Measurements from ENCODE around the gene TMEM82. TPM values are rescaled to one million over a fixed set of nuclear protein-coding genes. Genes with fewer than 3 reads are reported as not detected.

TMEM82 gene
- polyA plus RNA-seq, 1 of the 3 experiments (the other 2 are of a cell fraction), result not detected

GRCh38 chr1:15726508-15726907 is 15.8 kb upstream of the TMEM82 start:
- Histone ChIP-seq H3K9me2 (no peaks in the 10 kb centered on the region), H3F3A (replicated peaks; ENCODE audit: insufficient read depth) (no peaks in the 10 kb centered on the region), H3K4me2 (no peak overlapping the region), H3K79me2 (ENCODE audit: insufficient read depth) (no peaks in the 10 kb centered on the region), H4K20me1 (ENCODE audit: insufficient read depth) (no peaks in the 10 kb centered on the region), H3K36me3 (replicated peaks in 1 of 2; ENCODE audit: control insufficient read depth in 1 of 2, insufficient read depth in 2 of 2, low read length in 1 of 2) (peaks cover 0 to 72% of the 10 kb centered on the region in 2 experiments), H3K4me1 (ENCODE audit: control insufficient read depth in 1 of 2, insufficient read depth in 2 of 2, low read depth in 1 of 2, low read length in 1 of 2) (no peaks in the 10 kb centered on the region), H3K9ac (no peak overlapping the region), H3K9me3 (no peaks in the 10 kb centered on the region), H2AFZ (ENCODE audit: low read depth) (no peak overlapping the region), H3K27me3 (ENCODE audit: insufficient read depth) (no peaks in the 10 kb centered on the region), H3K27ac (ENCODE audit: low read depth in 2 of 2, low read length in 1 of 2) (no peak overlapping the region), H3K4me3 (ENCODE audit: low read depth in 2 of 2, low read length in 1 of 2) (no peak overlapping the region)
- TF ChIP-seq TCF12 (IDR thresholded peaks at IDR 0.05) (no peak), MEF2A (IDR thresholded peaks at IDR 0.05; ENCODE audit: borderline replicate concordance, low read depth) (no peak), GATA2 (CRISPR knock-in tag; IDR thresholded peaks at IDR 0.05) (no peak), GABPA (IDR thresholded peaks at IDR 0.05; ENCODE audit: low read depth) (no peak), CHD2 (IDR thresholded peaks at IDR 0.05; ENCODE audit: low read length, partially characterized antibody) (no peak), FOSL2 (IDR thresholded peaks at IDR 0.05; ENCODE audit: borderline replicate concordance, low read depth) (no peak), RAD21 (IDR thresholded peaks at IDR 0.05; ENCODE audit: low read length) (no peak), POLR2AphosphoS5 (IDR thresholded peaks at IDR 0.05; ENCODE audit: low read depth, low read length) (no peak), EP300 (IDR thresholded peaks at IDR 0.05; ENCODE audit: borderline replicate concordance in 1 of 2, low read depth in 1 of 2, low read length in 1 of 2) (no peak), TEAD4 (IDR thresholded peaks at IDR 0.05; ENCODE audit: borderline replicate concordance, insufficient read depth) (no peak), JUND (IDR thresholded peaks at IDR 0.05) (no peak), RXRA (IDR thresholded peaks at IDR 0.05; ENCODE audit: borderline replicate concordance, low read depth) (no peak), EZH2phosphoT487 (IDR thresholded peaks at IDR 0.05; ENCODE audit: borderline replicate concordance, low read depth) (no peak), NRF1 (IDR thresholded peaks at IDR 0.05; ENCODE audit: low read depth, low read length) (no peak)
- TF ChIP-seq, protein P1, sequence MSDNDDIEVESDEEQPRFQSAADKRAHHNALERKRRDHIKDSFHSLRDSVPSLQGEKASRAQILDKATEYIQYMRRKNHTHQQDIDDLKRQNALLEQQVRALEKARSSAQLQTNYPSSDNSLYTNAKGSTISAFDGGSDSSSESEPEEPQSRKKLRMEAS (IDR thresholded peaks at IDR 0.05; ENCODE audit: low read depth), result no peak
- TF ChIP-seq, protein P2, sequence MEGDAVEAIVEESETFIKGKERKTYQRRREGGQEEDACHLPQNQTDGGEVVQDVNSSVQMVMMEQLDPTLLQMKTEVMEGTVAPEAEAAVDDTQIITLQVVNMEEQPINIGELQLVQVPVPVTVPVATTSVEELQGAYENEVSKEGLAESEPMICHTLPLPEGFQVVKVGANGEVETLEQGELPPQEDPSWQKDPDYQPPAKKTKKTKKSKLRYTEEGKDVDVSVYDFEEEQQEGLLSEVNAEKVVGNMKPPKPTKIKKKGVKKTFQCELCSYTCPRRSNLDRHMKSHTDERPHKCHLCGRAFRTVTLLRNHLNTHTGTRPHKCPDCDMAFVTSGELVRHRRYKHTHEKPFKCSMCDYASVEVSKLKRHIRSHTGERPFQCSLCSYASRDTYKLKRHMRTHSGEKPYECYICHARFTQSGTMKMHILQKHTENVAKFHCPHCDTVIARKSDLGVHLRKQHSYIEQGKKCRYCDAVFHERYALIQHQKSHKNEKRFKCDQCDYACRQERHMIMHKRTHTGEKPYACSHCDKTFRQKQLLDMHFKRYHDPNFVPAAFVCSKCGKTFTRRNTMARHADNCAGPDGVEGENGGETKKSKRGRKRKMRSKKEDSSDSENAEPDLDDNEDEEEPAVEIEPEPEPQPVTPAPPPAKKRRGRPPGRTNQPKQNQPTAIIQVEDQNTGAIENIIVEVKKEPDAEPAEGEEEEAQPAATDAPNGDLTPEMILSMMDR (IDR thresholded peaks at IDR 0.05), result no peak
- ChIA-PET CTCF (no interaction called here), POLR2A (no interaction called here)
- WGBS (ENCODE audit: low lambda C conversion rate), result 94% methylated on average over 5 of the region's 9 CpGs
- no peak for DNase-seq

DNA sequence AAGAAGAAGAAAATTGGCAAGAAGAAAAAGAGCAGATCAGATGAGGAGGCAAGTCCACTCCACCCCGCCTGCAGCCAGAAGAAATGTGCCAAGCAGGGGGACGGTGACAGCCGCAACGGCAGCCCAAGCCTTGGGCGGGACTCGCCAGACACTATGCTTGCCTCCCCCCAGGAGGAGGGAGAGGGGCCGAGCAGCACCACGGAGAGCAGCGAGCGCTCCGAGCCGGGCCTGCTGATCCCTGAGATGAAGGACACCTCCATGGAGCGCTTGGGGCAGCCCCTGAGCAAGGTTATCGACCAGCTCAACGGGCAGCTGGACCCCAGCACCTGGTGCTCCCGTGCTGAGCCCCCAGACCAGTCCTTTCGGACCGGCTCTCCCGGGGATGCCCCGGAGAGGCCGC is 15.3 kb upstream of the TMEM82 start:
- CTCF ChIA-PET, result interaction anchor here (1.2 kb wide), 1 partner anchor 21 kb away, joined by 3 read pairs; no protein-coding TSS in a partner anchor
- H3K9me3 ChIP-seq, result no peaks in the 10 kb centered on the region

More for the DNA sequence above, 15.3 kb upstream of the TMEM82 start:
- Histone ChIP-seq H2AFZ (ENCODE audit: low read depth) (no peak overlapping the region), H4K20me1 (ENCODE audit: insufficient read depth) (no peaks in the 10 kb centered on the region), H3F3A (replicated peaks; ENCODE audit: insufficient read depth) (no peaks in the 10 kb centered on the region), H3K27ac (ENCODE audit: low read depth in 2 of 2, low read length in 1 of 2) (no peak overlapping the region), H3K27me3 (ENCODE audit: insufficient read depth) (no peaks in the 10 kb centered on the region), H3K9ac (no peak overlapping the region), H3K36me3 (replicated peaks in 1 of 2; ENCODE audit: control insufficient read depth in 1 of 2, insufficient read depth in 2 of 2, low read length in 1 of 2) (peaks cover 0 to 74% of the 10 kb centered on the region in 2 experiments), H3K4me1 (ENCODE audit: control insufficient read depth in 1 of 2, insufficient read depth in 2 of 2, low read depth in 1 of 2, low read length in 1 of 2) (no peaks in the 10 kb centered on the region), H3K9me2 (no peaks in the 10 kb centered on the region), H3K79me2 (ENCODE audit: insufficient read depth) (no peaks in the 10 kb centered on the region), H3K4me3 (ENCODE audit: low read depth in 2 of 2, low read length in 1 of 2) (no peak overlapping the region), H3K4me2 (no peak overlapping the region)
- no peak for TF ChIP-seq FOSL2 (IDR thresholded peaks at IDR 0.05; ENCODE audit: borderline replicate concordance, low read depth)
- TF ChIP-seq, protein P3, sequence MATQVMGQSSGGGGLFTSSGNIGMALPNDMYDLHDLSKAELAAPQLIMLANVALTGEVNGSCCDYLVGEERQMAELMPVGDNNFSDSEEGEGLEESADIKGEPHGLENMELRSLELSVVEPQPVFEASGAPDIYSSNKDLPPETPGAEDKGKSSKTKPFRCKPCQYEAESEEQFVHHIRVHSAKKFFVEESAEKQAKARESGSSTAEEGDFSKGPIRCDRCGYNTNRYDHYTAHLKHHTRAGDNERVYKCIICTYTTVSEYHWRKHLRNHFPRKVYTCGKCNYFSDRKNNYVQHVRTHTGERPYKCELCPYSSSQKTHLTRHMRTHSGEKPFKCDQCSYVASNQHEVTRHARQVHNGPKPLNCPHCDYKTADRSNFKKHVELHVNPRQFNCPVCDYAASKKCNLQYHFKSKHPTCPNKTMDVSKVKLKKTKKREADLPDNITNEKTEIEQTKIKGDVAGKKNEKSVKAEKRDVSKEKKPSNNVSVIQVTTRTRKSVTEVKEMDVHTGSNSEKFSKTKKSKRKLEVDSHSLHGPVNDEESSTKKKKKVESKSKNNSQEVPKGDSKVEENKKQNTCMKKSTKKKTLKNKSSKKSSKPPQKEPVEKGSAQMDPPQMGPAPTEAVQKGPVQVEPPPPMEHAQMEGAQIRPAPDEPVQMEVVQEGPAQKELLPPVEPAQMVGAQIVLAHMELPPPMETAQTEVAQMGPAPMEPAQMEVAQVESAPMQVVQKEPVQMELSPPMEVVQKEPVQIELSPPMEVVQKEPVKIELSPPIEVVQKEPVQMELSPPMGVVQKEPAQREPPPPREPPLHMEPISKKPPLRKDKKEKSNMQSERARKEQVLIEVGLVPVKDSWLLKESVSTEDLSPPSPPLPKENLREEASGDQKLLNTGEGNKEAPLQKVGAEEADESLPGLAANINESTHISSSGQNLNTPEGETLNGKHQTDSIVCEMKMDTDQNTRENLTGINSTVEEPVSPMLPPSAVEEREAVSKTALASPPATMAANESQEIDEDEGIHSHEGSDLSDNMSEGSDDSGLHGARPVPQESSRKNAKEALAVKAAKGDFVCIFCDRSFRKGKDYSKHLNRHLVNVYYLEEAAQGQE (IDR thresholded peaks at IDR 0.05; ENCODE audit: low read depth, low read length), result peak; percentile 67
- no peak for TF ChIP-seq ELF1 (IDR thresholded peaks at IDR 0.05)
- 94% methylated on average over 13 of the region's 21 CpGs for WGBS (ENCODE audit: low lambda C conversion rate)
- POLR2A ChIA-PET, result interaction anchor here (1.2 kb wide), 1 partner anchor 11 kb away, joined by 3 read pairs; no protein-coding TSS in a partner anchor
- no peak for DNase-seq

Data from SK-N-SH (cell line).